Nephron (organoid): Measurements from ENCODE around the gene COMMD10.

ENCODE experiments used
- H3K27ac Mint-ChIP-seq, 3 experiments: 2 replicates each; pipeline ENCODE4 v1.8.0; 2020; ENCODE audit warnings: mixed read lengths in 3 of 3, mild to moderate bottlenecking in 2 of 3, moderate library complexity in 1 of 3
- H3K27me3 Mint-ChIP-seq: 2 replicates; pipeline ENCODE4 v1.8.0; 2021; ENCODE audit warnings: low read depth, mild to moderate bottlenecking, moderate library complexity, mixed read lengths
- H3K36me3 Mint-ChIP-seq: 2 replicates; pipeline ENCODE4 v1.8.0; 2020; ENCODE audit warnings: low read depth, mixed read lengths
- H3K4me1 Mint-ChIP-seq: 2 replicates; pipeline ENCODE4 v1.8.0; 2020; ENCODE audit warnings: mixed read lengths
- H3K4me3 Mint-ChIP-seq, 3 experiments: 2 replicates each; pipeline ENCODE4 v1.8.0; 2020; ENCODE audit warnings: mild to moderate bottlenecking in 3 of 3, mixed read lengths in 3 of 3, moderate library complexity in 2 of 3
- H3K9me3 Mint-ChIP-seq: 2 replicates; pipeline ENCODE4 v1.8.0; 2020; ENCODE audit warnings: mixed read lengths
- CTCF ChIP-seq, 3 experiments: fragments of 200-600 bp; sonication (generic); IDR thresholded peaks; one replicate each; pipeline ENCODE4 v1.5.0; 2021; ENCODE audit warnings: antibody characterized with exemption in 3 of 3; ENCODE audit not compliant: unreplicated experiment in 3 of 3

Gene COMMD10

GRCh38 chr5:116242343-116242742 is 157.5 kb downstream of the COMMD10 start:
- no peaks in the 10 kb centered on the region for H3K27me3 Mint-ChIP-seq
- H3K36me3 Mint-ChIP-seq: peaks cover 28% of the 10 kb centered on the region
- H3K4me1 Mint-ChIP-seq: peaks cover 20% of the 10 kb centered on the region
- H3K4me3 Mint-ChIP-seq: peak overlapping the region in 2 of 3 experiments; percentile 16 to 23
- TF ChIP-seq CTCF (IDR thresholded peaks at IDR 0.05; ENCODE audit: unreplicated experiment in 3 of 3): no peak
- H3K27ac Mint-ChIP-seq: peak overlapping the region; percentile 71 to 97 (median 78)
- peaks cover 24% of the 10 kb centered on the region for H3K9me3 Mint-ChIP-seq

- TF ChIP-seq CTCF (IDR thresholded peaks at IDR 0.05; ENCODE audit: unreplicated experiment in 3 of 3): no peak
- Mint-ChIP-seq H3K27ac (peak overlapping the region in 1 of 3 experiments; percentile 27), H3K27me3 (no peaks in the 10 kb centered on the region), H3K9me3 (peaks cover 36% of the 10 kb centered on the region), H3K4me3 (no peak overlapping the region), H3K4me1 (no peaks in the 10 kb centered on the region), H3K36me3 (peaks cover 34% of the 10 kb centered on the region)
Observed at GRCh38 chr5:116248432-116248831, 163.6 kb downstream of the COMMD10 start.

DNA sequence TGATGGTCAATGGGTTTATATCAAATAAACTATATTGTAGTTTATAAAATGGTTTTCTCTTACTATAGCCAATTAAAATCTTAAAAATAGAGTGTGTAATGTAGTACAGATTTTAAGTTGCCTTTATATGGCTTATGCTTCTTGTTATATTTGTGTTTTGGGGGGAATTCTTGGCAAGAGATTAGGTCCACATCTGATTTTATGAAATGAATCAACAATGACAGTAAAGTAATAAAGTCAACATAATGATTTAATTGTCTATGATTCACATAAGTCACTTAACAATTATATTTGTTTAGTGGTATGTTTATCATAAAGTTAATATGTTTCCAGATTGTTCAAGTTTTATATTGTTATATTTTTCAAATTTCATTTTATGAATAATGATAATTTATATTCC is 164.8 kb downstream of the COMMD10 start:
- Mint-ChIP-seq H3K27ac (no peak overlapping the region), H3K36me3 (peaks cover 41% of the 10 kb centered on the region), H3K9me3 (peaks cover 39% of the 10 kb centered on the region), H3K27me3 (no peaks in the 10 kb centered on the region), H3K4me3 (no peak overlapping the region), H3K4me1 (no peaks in the 10 kb centered on the region)
- TF ChIP-seq CTCF (IDR thresholded peaks at IDR 0.05; ENCODE audit: unreplicated experiment in 3 of 3): no peak

GRCh38 chr5:116256717-116257116 is 171.9 kb downstream of the COMMD10 start:
- H3K4me3 Mint-ChIP-seq: no peak overlapping the region
- H3K36me3 Mint-ChIP-seq: peaks cover 40% of the 10 kb centered on the region

GRCh38 chr5:116265471-116265870 is 180.6 kb downstream of the COMMD10 start:
- Mint-ChIP-seq H3K4me1 (no peaks in the 10 kb centered on the region), H3K27ac (no peak overlapping the region), H3K4me3 (no peak overlapping the region), H3K9me3 (peaks cover 16% of the 10 kb centered on the region), H3K27me3 (no peaks in the 10 kb centered on the region), H3K36me3 (peaks cover 20% of the 10 kb centered on the region)
- TF ChIP-seq CTCF (IDR thresholded peaks at IDR 0.05; ENCODE audit: unreplicated experiment in 3 of 3): no peak

More at GRCh38 chr5:116256717-116257116, 171.9 kb downstream of the COMMD10 start:
- H3K27ac Mint-ChIP-seq: peak overlapping the region in 1 of 3 experiments; percentile 42
- H3K4me1 Mint-ChIP-seq: no peaks in the 10 kb centered on the region
- no peak for TF ChIP-seq CTCF (IDR thresholded peaks at IDR 0.05; ENCODE audit: unreplicated experiment in 3 of 3)
- H3K9me3 Mint-ChIP-seq: peaks cover 27% of the 10 kb centered on the region
- peaks cover 3% of the 10 kb centered on the region for H3K27me3 Mint-ChIP-seq

DNA sequence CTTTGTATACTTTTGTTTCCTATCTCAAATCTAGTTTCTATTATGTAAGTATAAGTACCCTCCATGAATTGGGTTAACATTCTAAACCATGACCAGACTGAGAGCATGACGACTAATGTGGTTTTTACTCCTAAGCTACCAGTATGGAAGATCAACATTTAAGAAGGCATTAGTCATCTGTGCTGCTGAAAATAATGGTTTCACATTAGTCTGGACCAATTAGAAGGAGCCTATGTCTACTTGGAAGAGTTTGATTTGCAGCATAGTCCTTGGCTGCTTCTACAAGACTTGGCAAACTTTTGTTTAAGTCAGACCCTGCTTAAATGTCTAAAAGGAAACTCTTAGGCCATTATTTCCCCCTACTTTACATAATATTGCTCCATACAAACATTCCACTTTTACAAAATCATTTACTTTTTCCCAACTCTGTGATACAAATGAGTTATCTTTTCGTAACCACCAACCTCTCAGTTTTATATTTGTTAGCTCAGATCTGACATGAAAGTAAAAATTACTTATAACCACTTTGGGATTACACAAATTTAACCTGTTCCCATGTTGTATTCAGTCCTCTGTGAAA is 186.7 kb downstream of the COMMD10 start:
- no peak for TF ChIP-seq CTCF (IDR thresholded peaks at IDR 0.05; ENCODE audit: unreplicated experiment in 3 of 3)
- no peak overlapping the region for H3K27ac Mint-ChIP-seq
- peaks cover 24% of the 10 kb centered on the region for H3K9me3 Mint-ChIP-seq
- H3K27me3 Mint-ChIP-seq: no peaks in the 10 kb centered on the region
- peaks cover 4% of the 10 kb centered on the region for H3K4me1 Mint-ChIP-seq
- peaks cover 27% of the 10 kb centered on the region for H3K36me3 Mint-ChIP-seq
- H3K4me3 Mint-ChIP-seq: no peak overlapping the region
